GM18498 (cell line): ENCODE results near the gene PEDS1.
"Not testable (repeated sequence)": the region's sequence is repeated elsewhere in the genome, so short reads cannot be mapped to it uniquely, and the experiment has no call there.

Source experiments
- ATAC-seq: cut with Tn5 transposase; IDR thresholded peaks from one replicate; pipeline ENCODE4 v1.9.1; 2021; ENCODE audit warnings: mild to moderate bottlenecking, moderate library complexity; ENCODE audit not compliant: unreplicated experiment

Gene PEDS1

DNA sequence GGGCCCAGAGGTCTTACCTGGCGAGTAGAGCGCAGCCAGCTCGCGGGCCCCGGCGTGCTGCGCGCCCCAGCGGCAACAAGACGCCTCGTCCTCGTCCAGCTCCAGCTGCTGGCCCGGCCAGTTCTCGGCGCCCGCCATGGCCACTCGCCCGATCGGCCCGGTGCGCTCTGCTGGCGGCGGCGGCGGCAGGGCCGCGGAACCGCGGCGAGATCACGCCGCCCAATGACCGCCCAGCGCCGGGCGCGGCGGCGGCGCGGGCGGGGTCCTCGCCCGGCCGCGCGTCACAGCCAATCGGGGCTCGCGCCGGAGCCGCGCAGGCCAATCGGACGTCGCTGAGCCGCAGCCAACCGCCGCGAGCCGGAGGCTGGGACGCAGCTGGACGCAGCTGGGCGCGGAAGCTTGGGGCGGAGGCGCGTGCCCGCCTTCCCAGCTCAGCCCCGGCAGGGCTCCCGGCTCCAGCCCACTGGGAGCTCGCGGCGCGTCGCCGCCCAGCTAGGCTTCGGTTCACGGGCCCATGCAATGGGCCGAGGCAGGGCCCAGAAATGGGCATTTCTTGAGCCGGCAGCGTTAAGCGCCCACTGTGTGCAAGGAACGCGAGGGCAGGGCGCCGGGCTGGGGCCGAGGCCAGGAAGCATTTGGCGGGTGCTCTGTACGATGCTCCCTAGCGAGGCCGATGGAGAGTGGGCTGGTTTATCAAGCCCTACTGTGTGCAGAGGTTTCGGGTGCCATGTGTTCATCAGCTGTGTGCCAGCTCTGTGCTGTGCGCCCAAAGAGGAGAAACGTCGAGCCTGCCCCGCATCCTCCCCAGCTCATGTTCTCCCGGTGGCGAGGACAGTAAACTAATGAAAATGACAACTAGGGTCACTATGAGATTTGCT, at the start of gene PEDS1:
Gene PEDS1 (minus strand): TSS at position 224 of the 878 bp plus-strand sequence. CDS start 86 bp downstream, at position 138.
- ATAC-seq = peak; percentile 95

GRCh38 chr20:50202677-50203076, 49.2 kb upstream of the PEDS1 start:
- no peak for ATAC-seq

GRCh38 chr20:50201710-50202109, 48.2 kb upstream of the PEDS1 start:
- not testable (repeated sequence) for ATAC-seq

- ATAC-seq = no peak
Observed at GRCh38 chr20:50200482-50201104, 47.1 kb upstream of the PEDS1 start.

- no peak for ATAC-seq
Observed at GRCh38 chr20:50199703-50200102, 46.2 kb upstream of the PEDS1 start.

GRCh38 chr20:50198716-50199115, 45.2 kb upstream of the PEDS1 start:
- no peak for ATAC-seq

DNA sequence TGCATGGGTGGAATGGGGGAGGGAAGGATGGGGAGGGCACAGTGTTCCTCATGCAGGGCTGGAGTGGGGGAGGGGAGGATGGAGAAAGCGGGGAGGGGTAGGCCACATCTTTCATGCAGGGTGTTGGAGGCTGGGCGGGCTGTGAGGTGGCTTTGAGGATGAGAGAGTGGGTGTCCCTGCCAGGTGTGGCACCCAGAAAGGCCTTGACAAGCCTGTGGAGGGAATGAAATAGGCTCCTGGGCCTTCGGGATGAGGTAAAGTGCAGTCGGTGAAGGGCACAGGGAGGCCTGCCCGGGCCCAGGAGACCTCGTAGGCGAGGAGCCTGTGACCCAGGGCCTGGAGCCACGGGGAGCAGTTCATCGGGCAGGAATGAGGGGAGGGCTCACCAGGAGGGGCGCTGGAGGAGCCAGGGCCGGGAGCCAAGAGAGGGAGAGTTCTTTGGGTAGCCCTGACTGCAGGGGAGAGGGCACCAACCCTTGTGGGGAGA, 44.7 kb upstream of the PEDS1 start:
- no peak for ATAC-seq

- no peak for ATAC-seq
Observed at GRCh38 chr20:50197463-50198179, 44.1 kb upstream of the PEDS1 start.

DNA sequence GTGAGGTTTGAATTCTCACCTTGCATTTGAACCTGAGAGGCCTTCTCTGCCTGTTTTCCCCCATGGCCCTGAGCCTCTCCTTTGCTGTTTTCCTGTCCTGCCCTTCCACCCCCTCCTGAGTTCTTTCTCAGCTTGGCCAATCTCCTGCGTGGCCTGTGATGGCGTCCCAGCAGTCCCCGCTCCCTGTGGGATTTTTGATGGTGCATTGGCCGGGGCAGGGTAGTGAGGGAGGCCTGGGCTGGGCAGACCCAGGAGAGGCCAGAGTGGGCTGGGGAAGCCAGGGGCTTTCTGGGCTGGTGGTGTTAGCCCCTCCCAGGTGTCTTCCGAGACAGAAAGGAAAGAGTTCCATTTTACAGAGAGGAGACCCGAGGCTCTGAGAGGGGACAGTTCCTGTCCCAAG, 43.4 kb upstream of the PEDS1 start:
- ATAC-seq = no peak

GRCh38 chr20:50196248-50196647, 42.7 kb upstream of the PEDS1 start:
- no peak for ATAC-seq

- ATAC-seq = no peak
Observed at GRCh38 chr20:50195524-50196120, 42.1 kb upstream of the PEDS1 start.

DNA sequence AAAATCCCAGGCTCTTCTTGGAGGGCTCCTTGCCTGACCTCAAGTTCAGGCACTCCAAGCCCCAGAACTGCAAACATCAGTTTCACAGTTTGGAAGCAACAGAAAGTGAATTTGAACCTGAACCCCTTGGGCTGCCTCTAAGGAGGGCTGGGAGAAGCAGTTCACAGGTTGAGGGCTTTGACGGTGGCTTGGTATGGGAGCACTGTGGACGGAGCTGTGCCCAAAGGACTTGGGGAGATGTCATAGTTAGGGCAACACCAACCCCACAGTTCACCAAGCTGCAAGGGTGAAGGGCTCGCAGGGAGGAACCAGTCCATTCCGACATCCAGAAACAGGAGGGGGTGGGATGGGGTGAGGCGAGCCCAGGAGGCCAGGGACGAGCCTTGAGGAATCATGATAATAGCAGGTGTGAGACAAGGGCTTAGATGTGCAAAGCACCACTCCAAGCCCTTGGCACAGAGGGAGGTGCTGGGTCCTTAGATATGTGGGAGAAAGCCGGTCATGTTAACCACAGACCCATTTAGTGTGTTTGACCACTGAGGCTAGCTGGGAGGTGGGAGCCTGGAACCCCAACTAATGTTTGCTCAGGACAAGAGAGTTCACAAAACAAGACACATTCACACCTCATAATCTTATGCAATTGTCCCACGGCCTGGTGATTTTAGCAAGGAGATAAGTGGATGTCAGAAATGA, 41.5 kb upstream of the PEDS1 start:
- ATAC-seq = no peak

DNA sequence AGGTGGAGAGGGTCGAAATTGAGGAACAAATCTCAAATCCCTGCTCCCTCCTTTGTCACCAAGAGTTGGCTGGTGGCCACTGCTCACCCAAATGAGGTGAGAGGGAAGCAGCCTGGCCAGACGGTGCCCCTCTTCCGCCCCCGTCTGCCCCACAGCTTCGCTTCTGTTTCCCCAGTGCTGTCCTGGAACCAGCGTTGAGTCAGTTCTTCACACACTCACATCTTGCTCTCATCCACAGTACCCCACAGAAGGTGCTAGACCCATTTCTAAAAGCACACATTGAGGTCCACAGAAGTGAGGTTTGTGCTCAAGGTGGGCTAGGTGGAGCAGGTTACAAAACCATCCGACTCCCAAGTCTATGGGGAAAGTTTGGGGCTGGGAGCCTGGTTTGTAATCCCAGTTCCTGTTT, 40.9 kb upstream of the PEDS1 start:
- no peak for ATAC-seq

GRCh38 chr20:50193836-50194421, 40.4 kb upstream of the PEDS1 start:
- no peak for ATAC-seq

DNA sequence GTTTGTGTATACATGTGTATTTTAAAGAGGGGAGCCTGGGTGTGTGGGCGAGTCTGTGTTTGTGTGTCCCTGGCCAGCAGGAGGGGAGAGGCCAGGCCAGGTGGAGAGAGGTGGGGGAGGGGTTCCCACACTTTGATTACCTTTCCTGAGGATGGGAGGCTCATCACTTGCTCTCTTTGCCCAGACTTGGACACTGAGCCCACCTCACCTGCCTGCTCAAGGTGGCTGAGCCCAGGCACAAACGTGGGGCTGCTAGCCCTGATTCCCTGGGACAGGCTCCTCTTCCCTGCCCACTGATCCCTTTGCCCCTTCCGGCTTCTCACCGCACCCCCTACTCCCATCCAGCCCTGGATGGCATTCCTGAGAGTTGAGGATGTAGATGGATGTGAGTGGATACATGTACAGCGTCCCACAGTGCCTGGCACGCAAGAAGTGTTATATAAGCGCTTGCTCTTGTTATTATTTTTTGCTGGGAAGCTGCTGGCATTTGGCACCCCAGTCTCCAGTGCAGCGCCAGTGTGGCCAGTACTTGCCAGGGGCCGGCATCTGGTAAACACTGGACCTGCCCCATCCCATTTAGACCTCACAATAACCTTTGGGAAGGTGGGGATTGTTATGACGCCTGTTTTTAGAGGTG, 39.8 kb upstream of the PEDS1 start:
- no peak for ATAC-seq

DNA sequence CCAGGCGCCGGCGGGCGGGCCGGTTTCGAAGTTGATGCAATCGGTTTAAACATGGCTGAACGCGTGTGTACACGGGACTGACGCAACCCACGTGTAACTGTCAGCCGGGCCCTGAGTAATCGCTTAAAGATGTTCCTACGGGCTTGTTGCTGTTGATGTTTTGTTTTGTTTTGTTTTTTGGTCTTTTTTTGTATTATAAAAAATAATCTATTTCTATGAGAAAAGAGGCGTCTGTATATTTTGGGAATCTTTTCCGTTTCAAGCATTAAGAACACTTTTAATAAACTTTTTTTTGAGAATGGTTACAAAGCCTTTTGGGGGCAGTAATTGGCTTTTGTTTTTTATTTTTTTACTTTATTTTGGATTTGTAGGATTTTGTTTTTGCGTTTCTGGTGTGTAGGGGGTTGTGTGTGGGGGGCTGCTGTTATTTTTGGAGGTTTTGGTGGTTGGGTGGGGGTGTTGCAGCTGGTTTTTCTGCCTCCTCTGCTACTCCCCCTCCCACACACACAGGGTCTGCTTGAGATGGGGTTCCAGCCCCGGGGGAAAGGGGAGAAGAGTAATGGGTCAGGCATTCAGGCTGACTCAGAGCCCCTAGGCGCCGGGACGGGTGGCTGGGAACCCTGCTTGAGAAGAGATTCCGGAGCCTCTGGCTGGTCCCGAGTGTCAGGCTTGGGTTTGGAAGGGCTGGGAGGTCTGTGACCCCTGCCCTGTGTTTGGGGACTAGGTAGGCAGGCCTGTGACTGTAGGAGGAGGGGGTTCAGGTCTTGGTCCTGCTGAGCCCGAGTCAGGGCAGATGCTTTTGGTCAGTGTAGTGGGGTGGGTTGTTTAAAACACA, 39.1 kb upstream of the PEDS1 start:
- ATAC-seq = peak; percentile 28

- ATAC-seq = peak; percentile 40
Observed at GRCh38 chr20:50191544-50192363, 38.2 kb upstream of the PEDS1 start.

DNA sequence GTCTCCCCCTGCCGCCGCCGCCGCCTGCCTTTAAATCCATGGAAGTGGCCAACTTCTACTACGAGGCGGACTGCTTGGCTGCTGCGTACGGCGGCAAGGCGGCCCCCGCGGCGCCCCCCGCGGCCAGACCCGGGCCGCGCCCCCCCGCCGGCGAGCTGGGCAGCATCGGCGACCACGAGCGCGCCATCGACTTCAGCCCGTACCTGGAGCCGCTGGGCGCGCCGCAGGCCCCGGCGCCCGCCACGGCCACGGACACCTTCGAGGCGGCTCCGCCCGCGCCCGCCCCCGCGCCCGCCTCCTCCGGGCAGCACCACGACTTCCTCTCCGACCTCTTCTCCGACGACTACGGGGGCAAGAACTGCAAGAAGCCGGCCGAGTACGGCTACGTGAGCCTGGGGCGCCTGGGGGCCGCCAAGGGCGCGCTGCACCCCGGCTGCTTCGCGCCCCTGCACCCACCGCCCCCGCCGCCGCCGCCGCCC, 37.6 kb upstream of the PEDS1 start:
- peak; percentile 30 for ATAC-seq
